ENCODE measurements around the gene FASTKD2. TPM values are rescaled to one million over a fixed set of nuclear protein-coding genes. Genes with fewer than 3 reads are reported as not detected.

The FASTKD2 gene
- total RNA-seq, 2 donors from 2014 or later, result 19.5 to 21.4 TPM

DNA sequence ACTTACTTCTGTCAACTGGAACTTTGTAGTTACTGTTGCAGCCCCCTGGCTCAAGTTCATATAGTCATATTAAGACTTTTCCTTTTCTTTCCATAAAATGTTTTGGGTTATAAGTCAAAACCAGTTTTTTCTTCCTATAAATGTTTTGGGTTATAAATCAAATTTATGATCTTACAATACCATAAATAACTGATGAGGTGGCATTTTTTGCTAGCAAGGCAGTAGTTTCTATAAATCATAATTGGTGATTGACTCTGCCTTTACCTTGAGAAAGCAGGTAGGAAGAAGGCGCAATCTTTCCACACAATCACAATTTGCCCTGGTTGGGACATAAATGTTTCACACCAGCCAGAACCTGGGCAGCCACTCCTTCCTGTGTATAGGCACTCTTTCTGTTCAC, 42.1 kb upstream of the FASTKD2 start:
- TF ChIP-seq POLR2AphosphoS5 (IDR thresholded peaks at IDR 0.05) (no peak), POLR2A (IDR thresholded peaks at IDR 0.05) (no peak)
- TF ChIP-seq, protein P1, sequence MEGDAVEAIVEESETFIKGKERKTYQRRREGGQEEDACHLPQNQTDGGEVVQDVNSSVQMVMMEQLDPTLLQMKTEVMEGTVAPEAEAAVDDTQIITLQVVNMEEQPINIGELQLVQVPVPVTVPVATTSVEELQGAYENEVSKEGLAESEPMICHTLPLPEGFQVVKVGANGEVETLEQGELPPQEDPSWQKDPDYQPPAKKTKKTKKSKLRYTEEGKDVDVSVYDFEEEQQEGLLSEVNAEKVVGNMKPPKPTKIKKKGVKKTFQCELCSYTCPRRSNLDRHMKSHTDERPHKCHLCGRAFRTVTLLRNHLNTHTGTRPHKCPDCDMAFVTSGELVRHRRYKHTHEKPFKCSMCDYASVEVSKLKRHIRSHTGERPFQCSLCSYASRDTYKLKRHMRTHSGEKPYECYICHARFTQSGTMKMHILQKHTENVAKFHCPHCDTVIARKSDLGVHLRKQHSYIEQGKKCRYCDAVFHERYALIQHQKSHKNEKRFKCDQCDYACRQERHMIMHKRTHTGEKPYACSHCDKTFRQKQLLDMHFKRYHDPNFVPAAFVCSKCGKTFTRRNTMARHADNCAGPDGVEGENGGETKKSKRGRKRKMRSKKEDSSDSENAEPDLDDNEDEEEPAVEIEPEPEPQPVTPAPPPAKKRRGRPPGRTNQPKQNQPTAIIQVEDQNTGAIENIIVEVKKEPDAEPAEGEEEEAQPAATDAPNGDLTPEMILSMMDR (IDR thresholded peaks at IDR 0.05), result no peak
- intact Hi-C loops (cut with DNase I), result no loop called here
- 93% methylated on average over 1 of the region's 1 CpG for WGBS

DNA sequence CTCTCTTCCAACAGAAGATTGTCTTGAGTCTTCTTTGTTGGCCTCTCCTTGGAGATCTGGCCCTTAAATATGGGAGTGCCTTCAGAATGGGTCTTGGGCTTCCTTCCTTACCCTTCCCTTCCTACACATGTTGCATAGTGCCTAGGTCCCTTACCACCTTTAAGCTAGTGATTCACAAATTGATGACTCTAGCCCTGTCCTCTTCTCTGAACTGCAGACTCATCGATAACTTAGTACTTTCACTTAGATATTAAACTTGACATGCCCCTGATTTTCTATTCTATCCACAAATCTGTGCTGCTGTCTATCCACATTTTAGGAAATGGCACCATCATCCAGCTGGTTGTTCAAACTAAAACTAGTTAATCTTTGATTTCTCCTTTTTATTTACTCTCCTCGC, 38.1 kb upstream of the FASTKD2 start:
- TF ChIP-seq, protein P1 (IDR thresholded peaks at IDR 0.05), result no peak
- TF ChIP-seq POLR2AphosphoS5 (IDR thresholded peaks at IDR 0.05) (no peak), POLR2A (IDR thresholded peaks at IDR 0.05) (no peak)
- WGBS, result 94% methylated on average over 2 of the region's 2 CpGs
- intact Hi-C loops (cut with DNase I), result no loop called here
- H3K4me3 ChIP-seq, result no peak overlapping the region
- no peak for DNase-seq (ENCODE audit: low spot score)
- H3K36me3 ChIP-seq, result no peaks in the 10 kb centered on the region
- no peaks in the 10 kb centered on the region for H3K9me3 ChIP-seq
- H3K4me1 ChIP-seq (replicated peaks), result no peaks in the 10 kb centered on the region
- no peaks in the 10 kb centered on the region for H3K27me3 ChIP-seq (replicated peaks; ENCODE audit: insufficient read depth)
- H3K27ac ChIP-seq, result no peak overlapping the region

More for the DNA sequence above, 42.1 kb upstream of the FASTKD2 start:
- Histone ChIP-seq H3K27ac (no peak overlapping the region), H3K27me3 (replicated peaks; ENCODE audit: insufficient read depth) (no peaks in the 10 kb centered on the region), H3K4me3 (no peak overlapping the region), H3K4me1 (replicated peaks) (no peaks in the 10 kb centered on the region), H3K36me3 (no peaks in the 10 kb centered on the region), H3K9me3 (no peaks in the 10 kb centered on the region)
- no peak for DNase-seq (ENCODE audit: low spot score)

DNA sequence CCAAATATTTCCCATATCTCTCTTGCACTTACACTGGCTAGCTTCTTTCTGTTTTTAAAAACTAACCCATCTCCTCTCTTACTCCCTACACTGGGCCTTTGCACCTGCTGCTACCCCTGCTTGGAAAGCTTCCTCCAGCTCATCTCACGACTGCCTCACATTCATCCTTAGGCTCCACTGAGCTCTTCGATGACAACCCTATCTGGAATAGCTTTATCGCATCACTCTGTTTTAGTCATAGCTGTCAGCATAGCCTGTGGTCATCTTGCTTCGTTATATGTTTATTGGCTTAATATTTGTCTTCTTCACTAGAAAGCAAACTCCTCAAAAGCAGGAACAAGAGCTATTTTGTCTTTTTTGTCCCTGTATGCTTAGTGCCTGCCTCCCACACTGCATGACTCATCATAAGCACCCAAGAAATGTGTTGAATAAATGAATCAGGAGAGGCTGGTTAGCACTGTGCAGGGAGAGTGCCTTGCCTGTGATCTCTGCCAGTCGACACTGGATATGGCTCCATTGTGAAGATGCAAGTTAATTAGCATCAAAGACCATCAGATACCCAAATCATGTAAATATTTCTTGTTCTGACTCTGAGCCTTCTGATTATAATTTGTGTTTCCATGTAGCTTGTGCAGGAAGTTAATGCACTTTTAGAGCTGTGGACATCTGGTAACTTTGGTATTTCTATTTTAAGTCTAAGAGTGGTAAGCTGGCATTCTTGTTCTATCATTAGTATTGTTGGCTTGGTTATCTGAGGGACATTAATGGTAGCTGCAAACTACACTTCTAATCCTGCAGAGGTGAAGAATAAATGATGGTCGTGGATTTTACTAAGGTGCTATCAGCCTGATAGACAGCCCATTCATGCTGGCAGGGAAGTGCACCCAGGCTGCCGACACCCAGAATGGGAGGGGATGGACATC, 36.9 kb upstream of the FASTKD2 start:
- 73% methylated on average over 7 of the region's 7 CpGs for WGBS
- no peaks in the 10 kb centered on the region for H3K4me1 ChIP-seq (replicated peaks)
- TF ChIP-seq POLR2AphosphoS5 (IDR thresholded peaks at IDR 0.05), result no peak
- TF ChIP-seq, protein P1 (IDR thresholded peaks at IDR 0.05), result no peak
- TF ChIP-seq POLR2A (IDR thresholded peaks at IDR 0.05), result no peak
- no peak overlapping the region for H3K4me3 ChIP-seq
- intact Hi-C loops (cut with DNase I), result no loop called here
- no peaks in the 10 kb centered on the region for H3K27me3 ChIP-seq (replicated peaks; ENCODE audit: insufficient read depth)
- DNase-seq (ENCODE audit: low spot score), result no peak
- no peaks in the 10 kb centered on the region for H3K9me3 ChIP-seq
- H3K27ac ChIP-seq, result no peak overlapping the region
- no peaks in the 10 kb centered on the region for H3K36me3 ChIP-seq

DNA sequence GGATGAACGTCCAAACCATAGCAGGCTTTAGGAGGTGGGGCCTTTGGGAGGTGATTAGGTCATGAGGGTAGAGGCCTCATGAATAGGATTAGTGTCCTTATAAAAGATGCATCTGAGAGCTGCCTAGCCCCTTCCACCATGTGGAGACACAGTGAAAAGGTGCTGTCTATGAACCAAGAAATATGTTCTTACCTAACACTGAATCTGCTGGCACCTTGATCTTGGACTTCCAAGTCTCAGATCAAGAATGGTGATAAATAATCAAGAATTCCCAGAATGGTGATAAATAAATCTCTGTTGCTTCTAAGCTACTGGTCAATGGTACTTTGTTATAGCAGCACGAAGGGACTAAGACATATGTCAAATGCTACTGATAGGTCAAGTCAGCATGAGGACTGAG, 32.1 kb upstream of the FASTKD2 start:
- TF ChIP-seq, protein P1 (IDR thresholded peaks at IDR 0.05), result no peak
- Histone ChIP-seq H3K9me3 (no peaks in the 10 kb centered on the region), H3K4me3 (no peak overlapping the region), H3K27ac (no peak overlapping the region), H3K36me3 (no peaks in the 10 kb centered on the region), H3K27me3 (replicated peaks; ENCODE audit: insufficient read depth) (no peaks in the 10 kb centered on the region), H3K4me1 (replicated peaks) (no peaks in the 10 kb centered on the region)
- DNase-seq (ENCODE audit: low spot score), result no peak
- intact Hi-C loops (cut with DNase I), result no loop called here
- 88% methylated on average over 2 of the region's 2 CpGs for WGBS

DNA sequence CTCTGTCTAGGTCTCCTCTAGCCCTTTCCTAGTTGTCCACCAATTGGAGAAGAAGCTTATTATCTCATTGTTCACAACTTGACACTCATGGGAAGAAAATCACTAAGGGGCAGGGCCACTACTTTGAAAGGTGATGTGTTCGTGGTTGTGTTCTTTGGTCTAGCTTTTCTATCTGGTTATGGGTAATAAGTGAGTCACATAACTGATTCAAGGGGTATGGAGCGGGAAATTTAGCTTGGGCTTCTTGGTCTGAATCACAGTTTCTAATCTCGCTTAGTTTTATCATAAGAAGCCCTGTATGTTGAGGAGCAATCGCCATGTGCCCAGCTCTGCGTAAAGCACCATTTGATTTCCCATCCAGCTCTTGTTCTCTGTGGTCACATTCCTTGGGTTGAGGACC, 28.5 kb upstream of the FASTKD2 start:
- no peak overlapping the region for H3K4me3 ChIP-seq
- H3K4me1 ChIP-seq (replicated peaks), result no peaks in the 10 kb centered on the region
- intact Hi-C loops (cut with DNase I), result no loop called here
- no peaks in the 10 kb centered on the region for H3K9me3 ChIP-seq
- 94% methylated on average over 5 of the region's 5 CpGs for WGBS
- no peaks in the 10 kb centered on the region for H3K36me3 ChIP-seq
- no peak overlapping the region for H3K27ac ChIP-seq
- TF ChIP-seq POLR2A (IDR thresholded peaks at IDR 0.05) (no peak), POLR2AphosphoS5 (IDR thresholded peaks at IDR 0.05) (no peak)
- TF ChIP-seq, protein P1 (IDR thresholded peaks at IDR 0.05), result no peak
- no peaks in the 10 kb centered on the region for H3K27me3 ChIP-seq (replicated peaks; ENCODE audit: insufficient read depth)
- DNase-seq (ENCODE audit: low spot score), result no peak

Measured in prostate gland (tissue), 2 donors.